GM18870 (cell line): ENCODE data around the gene DCANP1.

Source experiments
- ATAC-seq: cut with Tn5 transposase; IDR thresholded peaks from one replicate; pipeline ENCODE4 v1.9.1; 2021; ENCODE audit warnings: moderate library complexity; ENCODE audit not compliant: unreplicated experiment

Gene DCANP1

DNA sequence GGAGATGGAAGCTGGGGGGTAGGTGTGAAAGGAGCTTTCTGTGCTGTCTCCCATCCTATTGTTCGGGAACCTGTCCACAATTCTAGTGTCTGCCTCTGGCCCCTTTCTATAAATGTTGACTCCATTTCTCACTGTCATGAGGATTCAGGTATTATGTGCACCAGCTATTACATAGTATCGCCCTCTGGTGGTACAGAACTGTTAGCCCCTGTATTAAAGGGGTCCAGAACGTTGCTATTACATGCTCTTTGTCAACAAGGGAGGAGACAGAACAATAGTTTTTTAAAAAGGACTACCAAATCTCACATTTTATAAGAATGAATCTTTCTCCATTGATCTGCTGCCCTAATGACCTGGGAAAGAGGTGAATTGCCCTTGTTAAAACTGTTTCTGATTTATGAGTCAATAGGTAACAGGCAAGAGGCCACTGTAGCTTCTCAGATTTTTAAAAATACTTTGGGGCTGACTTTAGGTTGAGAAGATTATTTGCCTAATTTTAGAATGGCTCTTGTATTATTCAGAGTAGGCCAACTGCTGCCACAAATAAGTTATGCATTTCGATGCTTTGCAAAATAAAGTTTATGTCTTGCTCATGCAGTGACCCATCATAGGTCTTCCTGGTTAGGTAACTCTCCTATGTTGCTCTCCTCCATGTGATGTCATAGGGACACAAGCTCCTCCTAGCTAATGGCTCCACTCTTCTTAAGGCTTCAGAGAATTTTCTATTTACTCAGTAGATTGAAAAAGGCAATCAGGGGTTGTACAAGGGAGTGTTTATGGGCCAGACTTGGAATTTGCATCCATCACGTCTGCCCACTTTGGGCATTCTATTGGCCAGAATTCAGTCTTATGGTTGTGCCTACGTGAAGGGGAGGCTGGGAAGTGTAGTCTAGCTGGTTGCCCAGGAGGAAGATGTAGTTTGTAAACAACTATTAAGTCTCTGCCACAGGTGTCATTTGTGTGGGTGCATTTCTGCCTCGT, 20.8 kb downstream of the DCANP1 start:
- ATAC-seq: peak; percentile 47

DNA sequence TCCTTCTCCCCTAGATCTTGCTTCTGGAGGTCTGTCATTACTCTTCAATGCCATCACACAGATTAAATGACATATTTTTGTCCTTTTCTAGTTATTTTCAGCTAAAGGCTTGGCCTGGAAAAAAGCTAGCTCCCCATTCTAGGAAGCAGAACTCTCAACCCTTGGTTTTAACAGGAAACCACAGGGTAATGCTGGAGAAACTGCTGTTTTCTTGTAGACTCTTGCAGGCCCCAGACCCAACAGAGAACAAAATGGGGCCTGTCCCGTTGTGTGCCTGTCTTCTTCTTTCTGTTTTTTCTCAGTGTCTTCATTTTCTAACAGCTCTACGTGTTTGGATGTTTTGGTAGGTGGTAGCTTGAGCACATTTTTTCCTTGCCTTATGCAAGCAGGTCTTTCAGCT, 21.5 kb downstream of the DCANP1 start:
- ATAC-seq: no peak

DNA sequence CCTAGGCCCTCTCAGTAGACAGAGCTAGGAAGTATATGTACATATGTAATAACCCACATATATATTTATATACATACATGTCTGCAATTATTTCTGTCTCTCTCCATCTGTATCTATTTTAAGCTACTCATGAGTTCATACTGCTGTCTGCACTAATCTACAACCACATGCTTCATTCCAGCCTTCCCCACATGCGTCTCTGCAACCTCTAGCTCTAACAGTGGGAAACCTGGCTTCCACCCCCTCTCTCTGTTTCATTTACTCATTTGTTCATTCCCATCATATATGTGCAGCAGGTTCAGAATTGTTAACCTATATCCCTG, 23.3 kb downstream of the DCANP1 start:
- no peak for ATAC-seq

DNA sequence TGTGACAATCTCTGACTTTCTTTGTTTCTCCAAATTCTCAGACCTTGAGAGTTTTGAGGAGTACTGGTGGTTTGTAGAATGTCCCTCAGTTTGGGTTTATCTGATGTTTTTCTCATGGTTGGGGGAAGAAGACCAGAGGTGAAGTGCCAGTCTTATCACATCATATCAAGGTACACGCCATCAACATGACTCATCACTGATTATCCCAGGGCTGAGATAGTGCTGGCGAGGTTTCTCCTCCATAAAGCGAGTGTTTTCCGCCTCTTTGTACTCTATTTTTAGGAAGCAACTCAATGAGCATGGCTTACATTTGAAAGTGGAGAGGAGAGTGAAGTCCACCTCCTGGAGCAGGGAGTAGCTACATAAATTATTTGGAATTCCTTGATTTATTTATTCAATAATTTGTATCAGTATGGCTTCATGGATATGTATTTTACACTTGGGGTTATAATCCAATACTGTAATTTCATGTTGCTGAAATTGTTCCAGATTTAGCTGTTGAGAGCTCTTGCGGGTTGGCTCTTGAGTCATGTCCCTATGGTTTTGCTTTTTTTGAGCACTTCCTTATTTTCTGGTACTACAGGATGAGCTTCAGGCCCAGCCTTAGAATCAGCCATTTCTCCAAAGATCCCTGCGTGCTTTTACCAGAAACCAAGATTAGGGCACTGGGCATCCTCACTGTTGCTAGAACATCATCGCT, 23.9 kb downstream of the DCANP1 start:
- ATAC-seq: no peak

DNA sequence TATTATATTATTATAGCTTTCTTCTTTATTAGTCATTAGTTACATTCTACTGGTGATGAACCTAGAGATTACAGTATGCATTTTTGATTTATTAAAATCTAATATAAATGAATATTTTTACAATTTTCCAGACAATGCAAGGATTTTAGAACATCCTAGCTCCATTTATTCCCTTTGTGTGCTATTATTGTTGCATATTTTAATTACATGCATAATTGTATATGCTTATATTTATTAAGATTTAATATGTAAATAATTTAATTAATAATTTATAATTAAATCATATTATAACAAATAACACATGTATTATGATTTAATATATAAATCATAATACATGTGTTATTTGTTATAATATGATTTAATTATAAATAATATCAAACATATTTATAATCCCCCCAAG, 24.7 kb downstream of the DCANP1 start:
- ATAC-seq: no peak

DNA sequence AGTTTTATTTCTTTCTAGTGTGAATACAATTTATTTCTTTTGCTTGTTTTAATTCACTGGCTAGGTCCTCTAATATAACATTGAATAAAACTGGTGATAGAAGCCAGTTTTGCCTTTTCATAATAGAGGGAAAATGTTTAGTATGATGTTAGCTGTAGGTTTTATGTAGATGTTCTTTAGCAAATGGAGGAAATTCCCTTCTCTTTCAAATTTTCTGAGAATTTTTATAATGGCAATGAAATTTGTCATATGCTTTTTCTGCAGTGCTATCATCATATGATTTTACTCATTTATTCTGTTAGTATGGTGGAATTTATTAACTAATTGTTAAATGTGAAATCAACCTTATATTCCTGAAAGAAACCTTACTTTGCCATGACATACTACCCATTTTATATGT, 30.1 kb downstream of the DCANP1 start:
- no peak for ATAC-seq

DNA sequence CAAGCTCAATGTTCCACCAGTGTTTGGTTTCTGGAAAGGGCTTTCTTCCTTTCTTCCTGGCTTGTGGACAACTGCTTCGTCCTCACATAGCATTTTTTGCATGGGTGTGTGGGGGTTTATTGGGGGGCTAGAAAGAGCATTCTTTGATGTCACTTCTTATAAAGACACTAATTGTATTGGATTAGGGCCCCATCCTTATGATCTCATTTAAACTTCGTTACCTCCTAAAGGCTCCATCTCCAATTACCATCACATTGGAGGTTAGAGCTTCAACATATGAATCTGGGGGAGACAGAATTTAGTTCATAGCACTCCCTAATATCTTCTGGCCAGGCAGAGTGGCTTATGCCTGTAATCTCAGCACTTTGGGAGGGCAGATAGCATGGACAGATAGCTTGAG, 42.1 kb downstream of the DCANP1 start:
- no peak for ATAC-seq

DNA sequence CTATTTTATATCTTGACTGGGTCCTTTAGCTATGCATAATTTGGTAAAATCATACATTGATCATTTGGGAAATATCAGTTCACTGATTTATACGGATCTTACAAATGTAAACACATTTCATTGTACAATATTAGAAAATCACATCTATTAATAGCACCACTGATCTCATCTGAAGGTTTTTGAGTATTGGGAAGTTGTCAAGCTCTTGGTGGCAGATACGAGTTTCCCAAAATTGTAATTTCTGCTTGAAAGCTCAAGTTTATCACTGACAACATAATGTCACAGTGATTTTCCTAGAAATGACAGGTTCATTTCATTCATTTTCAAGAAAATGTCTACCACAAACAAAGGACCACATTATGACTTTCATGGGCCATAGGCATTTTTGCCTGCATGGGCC, 45.1 kb downstream of the DCANP1 start:
- no peak for ATAC-seq

DNA sequence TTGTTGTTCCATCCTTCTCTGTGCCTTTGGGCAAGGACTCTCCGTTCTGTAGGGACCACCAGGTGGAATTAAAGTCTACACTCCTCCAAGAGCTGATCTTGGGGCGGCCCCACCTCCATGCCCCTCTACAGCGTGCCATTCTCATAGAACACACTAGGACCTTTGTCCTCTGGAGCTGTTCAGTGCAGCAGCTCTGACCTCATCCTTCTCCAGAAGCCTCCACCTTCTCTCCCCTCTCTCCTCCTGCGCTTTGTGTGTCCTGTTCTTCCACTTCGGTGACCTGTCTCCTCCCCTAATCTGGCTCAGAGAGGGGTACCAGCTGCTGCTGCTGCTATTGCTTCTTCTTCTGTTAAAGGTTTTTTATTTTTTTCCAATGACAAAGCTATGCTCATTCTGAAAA, 46.3 kb downstream of the DCANP1 start:
- ATAC-seq: no peak

DNA sequence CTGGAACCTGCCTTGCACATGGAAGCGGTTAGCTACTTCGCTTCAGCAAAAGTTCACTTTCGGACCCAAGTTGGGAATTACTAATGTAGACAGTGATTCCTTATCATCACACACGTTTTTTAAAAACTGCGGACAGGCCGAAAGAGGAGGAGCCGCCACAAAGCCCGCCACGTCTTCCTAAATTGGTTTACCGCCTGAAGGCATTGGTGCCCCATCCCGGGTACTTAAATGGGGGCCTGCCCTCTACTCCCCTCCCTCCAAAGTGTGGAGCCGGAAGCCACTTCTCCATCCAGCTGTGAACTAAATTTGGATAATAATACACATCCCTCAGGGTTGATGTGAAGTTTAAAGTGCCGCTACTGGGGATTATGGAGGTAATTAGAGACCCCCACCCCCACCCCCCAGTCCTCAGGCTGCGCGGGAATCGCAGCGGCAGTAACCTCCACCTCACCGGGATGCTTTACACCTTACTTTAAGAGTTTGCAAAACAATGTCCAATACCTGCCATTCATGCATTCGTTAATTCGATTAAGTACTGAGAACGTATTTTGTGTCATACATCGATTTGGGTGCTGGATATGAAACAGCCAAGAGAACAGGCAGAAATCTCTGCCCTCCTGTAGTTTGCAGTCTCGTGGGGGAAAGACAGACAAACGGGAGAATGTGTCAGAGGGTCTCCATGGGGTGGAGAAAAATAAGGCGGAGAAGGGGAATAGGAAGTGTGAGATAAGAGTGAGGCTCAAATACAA, 47.2 kb downstream of the DCANP1 start:
- no peak for ATAC-seq

DNA sequence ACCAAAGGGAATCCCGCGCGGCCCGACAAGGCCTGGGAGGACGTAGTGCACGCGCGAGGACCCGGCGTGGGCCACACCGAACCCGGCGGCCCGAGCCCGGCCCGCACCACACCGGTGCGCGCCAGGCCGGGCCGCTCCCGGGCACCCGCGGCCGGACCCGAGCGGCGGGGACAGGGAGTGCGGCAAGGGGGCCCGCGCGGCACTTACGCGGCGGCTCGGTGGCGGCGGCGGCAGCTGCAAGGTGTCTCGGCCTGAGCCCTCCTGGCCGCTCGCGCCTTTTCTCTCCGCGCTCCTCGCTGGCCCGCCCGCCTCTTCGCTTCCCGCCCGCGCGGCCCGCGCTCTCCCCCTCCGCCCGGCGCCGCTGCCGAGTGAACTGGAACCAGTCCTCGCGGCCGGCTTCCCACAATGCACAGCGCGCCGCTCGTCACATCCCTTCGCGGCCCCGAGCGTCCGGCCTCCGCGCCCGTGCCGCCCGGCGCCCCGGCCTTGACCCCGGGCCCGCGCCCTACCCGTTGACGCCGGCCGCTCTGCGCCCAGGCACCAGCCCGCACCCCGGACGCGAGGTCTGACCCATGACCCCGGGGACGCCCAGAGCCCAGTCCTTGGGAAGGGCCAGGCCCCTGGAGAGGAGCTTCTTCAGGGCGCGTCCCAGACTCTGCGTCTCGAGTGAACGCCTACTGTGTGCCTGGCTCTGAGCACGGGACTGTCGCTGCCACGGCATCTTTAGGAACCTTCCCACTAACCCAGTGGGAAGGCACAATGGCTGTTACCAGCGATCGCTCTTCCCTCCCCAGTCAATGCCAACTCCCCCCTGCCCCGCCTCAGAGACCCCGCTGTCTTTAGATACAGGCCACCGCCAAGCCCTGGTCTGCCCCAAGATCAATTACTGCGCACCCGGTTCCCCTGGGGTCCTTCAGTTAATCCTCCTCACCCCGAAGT, 48.0 kb downstream of the DCANP1 start, which contains the start of gene MACROH2A1:
MACROH2A1 (minus strand) TSS at position 377 of the 939 bp plus-strand sequence. CDS start 10,138 bp downstream, outside the sequence.
- peak; percentile 59 for ATAC-seq

DNA sequence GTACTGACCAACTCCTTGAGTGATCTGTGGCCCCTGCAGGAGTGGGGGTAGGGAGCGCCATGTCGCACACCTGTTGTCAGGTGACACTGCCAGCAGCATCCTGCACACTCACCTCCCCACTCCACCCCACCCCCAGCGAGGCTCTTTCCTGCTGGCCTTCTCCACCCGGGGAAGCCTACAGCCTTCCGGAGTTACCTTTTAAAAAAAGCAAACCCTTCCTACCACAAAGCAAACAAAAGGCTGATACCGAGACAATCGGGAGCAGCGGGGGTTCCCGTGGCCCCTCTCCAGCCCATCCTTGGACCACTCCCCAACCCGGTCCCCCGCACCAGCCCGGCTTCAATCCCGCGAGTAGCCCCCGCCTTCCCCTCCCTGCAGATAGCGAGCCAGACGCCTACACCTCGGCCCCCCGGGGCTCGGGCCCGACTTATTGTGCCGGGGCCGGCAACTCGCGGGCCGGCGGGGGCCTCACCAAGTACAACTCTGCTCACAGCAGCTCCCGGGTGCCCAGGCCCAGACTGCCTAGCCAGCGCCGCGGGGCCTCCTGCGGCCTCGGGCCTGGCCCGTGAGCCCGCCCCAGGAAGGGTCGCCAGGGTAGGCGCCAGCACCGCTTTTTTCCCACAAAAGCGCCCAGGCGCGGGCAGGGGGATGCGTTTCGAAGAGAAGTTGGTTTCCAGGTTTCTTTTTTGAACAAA, 48.8 kb downstream of the DCANP1 start:
- ATAC-seq: no peak

DNA sequence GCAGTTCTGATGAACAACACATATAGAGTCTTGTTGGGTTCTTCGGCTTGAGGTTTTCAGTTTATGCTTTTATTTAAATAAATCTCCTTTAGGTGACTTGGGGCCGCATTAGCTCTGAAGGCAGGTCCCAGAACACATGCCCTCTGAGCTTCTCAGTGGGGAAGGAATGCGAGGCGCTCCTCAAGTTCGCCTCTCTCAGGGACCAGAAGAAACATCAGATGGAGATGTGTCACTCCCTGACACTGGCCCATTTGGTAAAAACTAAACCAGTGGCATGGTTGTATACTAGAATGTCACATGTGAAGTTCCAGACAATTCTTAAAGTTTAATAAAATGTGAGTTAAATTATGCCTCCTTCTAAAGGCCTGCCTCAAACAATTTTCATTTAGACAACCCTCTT, 50.1 kb downstream of the DCANP1 start:
- ATAC-seq: no peak

DNA sequence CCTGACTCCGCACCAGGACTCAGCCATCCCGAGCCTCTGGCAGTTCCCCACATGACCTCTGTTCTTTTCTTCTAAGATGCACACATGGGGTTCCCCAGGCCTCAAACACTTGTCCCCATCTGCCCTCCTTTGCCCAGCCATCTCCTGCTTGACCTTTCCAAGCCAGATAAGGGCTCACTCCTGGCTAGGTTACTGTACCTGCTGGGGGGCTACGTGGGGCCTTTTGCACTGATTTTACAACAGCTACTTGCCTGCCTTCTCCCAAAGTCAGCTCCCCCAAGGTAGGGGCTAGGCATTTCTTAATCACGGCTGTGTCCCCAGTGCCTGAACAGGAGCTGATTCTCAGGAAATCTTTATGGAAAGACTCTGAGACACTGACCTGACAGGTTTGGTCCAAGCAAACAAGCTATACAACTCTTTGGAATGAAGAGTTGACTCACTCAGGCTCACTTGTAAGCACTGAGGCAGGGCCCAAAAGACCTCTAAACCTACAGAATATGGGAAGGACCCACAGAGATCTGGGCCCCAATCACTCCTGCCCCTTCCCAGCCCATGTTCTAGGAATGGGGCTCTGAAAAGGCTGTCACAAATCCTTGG, 50.6 kb downstream of the DCANP1 start:
- no peak for ATAC-seq

DNA sequence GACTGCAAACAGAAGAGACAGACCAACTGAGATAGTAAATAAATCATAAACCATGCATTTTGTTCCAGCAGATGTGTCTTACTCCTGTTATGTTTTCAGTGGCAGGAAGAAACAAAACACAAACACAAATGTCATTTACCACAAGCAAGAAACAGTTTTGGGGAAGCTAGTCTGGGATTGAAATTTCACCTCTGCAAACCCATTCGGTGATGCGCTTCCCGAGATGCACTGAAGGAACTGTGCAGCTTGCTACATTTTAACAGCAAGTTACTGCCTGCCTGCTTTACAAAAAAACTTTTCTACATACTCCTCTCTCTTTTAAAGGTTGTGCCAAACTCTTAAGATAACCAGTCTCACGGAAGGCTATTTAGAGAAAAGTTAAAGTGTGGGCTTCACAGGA, 51.3 kb downstream of the DCANP1 start:
- no peak for ATAC-seq

DNA sequence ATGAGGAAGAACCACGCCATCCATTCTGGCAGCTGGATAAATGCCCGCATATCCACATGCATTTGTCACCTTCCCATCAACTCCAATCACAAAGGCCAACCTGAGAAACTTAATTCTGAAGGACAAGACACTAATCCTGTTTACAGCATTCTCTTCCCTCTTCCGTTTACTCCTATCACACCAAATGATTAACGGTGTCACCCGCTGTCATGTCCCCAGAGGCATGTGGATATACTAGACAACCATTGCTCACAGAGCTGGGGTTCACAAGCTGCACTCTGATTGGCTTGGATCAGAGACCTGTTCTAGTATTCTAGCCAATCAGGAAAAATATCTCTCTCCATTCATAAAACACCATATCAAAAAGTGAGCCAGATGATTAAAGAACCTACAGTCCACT, 51.7 kb downstream of the DCANP1 start:
- ATAC-seq: no peak
